ENCODE data around the gene CTLA4.
"Not testable (repeated sequence)": the region's sequence is repeated elsewhere in the genome, so short reads cannot be mapped to it uniquely, and the experiment has no call there.

The CTLA4 gene

DNA sequence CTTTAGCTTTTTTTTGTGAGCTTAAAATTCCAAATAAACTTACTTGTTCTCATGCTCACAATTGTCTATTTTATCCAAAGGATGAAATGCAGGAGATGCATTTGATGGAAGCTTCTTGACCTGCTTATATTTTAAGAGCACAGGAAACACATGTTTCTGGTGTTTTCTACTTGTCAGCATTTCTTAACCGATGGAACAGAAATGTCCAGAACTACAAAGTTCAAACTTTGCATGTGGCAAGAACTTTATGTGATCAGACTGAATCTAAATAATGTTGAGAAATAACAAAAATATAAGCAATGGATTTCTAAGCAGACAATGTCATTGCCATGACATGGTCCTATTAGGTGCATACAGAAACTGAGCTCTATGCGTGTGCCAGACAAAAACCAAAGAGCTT is 9.9 kb upstream of the CTLA4 start:
- no peak for DNase-seq (ENCODE audit: low spot score)

- DNase-seq (ENCODE audit: low spot score), result no peak
Observed at GRCh38 chr2:203858176-203858575, 9.4 kb upstream of the CTLA4 start.

DNA sequence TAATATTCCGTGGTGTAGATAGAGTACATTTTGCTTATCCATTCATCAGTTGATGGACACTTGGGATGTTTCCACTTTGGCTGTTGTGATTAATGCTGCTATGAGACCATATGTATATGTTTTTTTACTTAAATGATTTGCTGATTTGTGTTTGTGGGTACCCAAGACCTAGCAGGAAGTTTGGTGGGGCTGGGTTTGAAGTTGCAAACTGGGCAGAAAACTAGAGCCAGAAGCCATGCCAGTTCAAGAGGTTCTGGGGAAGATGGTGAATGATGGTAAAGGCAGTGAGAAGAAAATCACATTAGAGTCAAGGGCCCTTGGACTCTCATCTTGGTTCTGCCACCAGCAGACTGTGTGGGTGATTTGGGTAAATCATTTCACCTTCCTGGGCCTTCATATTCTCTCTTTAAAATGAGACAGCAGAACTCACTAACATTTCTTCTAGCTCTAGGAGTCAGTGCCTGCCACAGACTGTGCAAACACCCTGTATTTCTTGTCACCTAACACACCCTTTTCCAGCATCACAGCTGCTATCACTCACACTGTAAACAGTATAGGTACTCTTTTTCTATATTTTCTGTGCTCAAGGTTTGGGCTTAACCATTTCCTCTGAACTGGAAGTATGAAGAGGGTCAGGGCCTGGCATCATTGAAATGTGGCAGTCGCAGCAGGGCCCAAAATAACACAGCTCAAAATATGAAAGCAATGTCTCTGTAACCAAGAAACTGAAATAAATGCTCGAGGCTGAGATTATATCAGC is 8.4 kb upstream of the CTLA4 start:
- no peak for DNase-seq (ENCODE audit: low spot score)

DNA sequence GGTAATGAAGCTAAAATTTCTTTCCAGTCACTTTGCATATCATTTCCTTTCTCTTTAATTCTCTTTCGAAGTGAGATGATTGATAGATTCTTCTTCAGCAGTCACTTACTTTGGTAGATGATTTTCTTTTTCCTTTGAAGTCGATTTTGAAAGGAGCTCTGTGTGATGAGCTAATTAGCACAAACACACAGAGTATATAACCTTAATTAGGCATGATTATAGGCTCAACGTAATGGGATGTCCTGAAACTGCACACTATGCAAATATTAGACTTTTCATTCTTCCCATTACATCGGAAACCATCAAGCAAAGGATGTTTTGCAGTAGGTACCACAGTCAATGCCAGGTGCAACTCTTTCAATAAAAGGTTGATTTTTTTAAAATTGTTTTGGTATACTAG is 6.4 kb upstream of the CTLA4 start:
- DNase-seq (ENCODE audit: low spot score), result no peak

- no peak for DNase-seq (ENCODE audit: low spot score)
Observed at GRCh38 chr2:203861607-203862006, 6.0 kb upstream of the CTLA4 start.

- no peak for DNase-seq (ENCODE audit: low spot score)
Observed at GRCh38 chr2:203869223-203870042, 1.9 kb downstream of the CTLA4 start.

- DNase-seq (ENCODE audit: low spot score), result no peak
Observed at GRCh38 chr2:203870481-203870880, 2.9 kb downstream of the CTLA4 start.

- no peak for DNase-seq (ENCODE audit: low spot score)
Observed at GRCh38 chr2:203870941-203871340, 3.4 kb downstream of the CTLA4 start.

- no peak for DNase-seq (ENCODE audit: low spot score)
Observed at GRCh38 chr2:203871371-203871983, 3.9 kb downstream of the CTLA4 start.

DNA sequence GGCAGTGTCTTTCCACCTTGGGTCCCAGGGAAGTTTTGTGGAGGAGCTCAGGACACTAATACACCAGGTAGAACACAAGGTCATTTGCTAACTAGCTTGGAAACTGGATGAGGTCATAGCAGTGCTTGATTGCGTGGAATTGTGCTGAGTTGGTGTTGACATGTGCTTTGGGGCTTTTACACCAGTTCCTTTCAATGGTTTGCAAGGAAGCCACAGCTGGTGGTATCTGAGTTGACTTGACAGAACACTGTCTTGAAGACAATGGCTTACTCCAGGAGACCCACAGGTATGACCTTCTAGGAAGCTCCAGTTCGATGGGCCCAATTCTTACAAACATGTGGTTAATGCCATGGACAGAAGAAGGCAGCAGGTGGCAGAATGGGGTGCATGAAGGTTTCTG is 5.9 kb downstream of the CTLA4 start:
- DNase-seq (ENCODE audit: low spot score), result no peak

DNA sequence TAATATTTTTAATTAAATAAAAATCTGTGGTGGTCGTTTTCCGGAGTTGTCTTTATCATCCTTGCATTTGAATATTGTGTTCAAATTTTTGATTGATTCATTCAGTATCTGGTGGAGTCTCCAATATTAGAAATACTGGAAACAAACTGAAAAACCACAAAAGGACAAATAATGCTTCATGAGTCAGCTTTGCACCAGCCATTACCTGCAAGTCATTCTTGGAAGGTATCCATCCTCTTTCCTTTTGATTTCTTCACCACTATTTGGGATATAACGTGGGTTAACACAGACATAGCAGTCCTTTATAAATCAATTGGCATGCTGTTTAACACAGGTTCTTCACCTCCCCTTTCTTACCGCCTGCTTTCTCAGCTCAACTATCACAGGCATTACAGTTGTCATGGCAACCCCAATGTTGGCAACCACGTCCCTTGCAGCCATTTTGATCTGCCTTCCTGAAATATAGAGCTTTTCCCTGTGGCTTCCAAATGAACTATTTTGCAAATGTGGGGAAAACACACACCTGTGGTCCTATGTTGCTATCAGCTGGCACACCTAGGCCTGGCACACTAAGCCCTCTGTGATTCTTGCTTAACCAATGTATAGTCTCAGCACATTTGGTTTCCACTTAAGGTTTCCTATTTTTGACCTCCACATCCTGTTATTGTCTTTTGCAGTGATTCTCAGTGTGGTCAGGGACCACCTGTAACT is 6.5 kb downstream of the CTLA4 start:
- DNase-seq (ENCODE audit: low spot score), result no peak

- no peak for DNase-seq (ENCODE audit: low spot score)
Observed at GRCh38 chr2:203875471-203875870, 7.9 kb downstream of the CTLA4 start.

DNA sequence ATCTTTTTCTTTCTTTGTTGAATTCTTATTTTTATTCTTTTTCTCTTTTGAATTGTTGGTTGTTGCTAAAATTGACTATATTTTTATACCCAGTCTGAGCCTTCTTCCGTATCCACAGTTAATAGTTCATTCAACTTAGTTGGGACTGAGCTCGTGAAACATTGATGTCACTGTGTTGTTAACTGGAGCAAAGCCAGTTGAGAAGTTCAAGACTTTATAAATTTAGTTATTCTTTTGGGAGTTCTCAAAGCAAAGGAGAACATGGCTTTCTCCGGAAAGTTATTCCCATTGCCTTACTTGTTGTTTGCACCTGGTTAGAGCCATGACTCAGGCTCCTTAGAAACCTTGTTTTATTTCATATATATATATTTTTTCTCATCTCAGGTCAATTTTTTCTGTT is 8.8 kb downstream of the CTLA4 start:
- no peak for DNase-seq (ENCODE audit: low spot score)

- no peak for DNase-seq (ENCODE audit: low spot score)
Observed at GRCh38 chr2:203878063-203878462, 10.5 kb downstream of the CTLA4 start.

DNA sequence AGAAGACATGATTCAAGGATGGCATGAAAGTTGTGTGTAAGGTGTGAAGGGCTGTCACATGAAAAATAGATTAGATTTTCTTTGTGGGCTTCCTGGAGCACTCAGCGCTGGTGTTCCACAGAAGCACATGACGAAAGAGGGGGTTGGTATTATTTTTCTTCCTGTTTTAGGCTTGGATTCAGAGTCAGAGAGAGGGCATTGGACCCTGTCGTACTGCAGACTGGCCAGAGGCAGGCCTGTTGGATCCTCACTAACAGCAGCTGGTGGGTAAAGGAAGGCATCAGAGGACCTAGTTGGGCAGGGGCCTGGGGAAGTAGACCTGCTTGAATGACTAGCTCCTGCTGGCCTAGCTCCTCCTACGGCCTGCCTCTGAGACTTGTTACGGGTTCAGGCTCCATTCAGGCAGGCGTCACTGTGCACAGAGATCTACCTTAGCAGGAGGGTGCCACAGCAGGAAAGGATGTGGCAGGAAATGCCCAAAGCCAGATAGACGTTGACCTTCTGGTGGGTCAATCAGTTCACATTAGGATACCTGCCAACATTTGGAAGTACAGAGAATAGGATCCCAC is 13.1 kb downstream of the CTLA4 start:
- no peak for DNase-seq (ENCODE audit: low spot score)

GRCh38 chr2:203881185-203881584 is 13.6 kb downstream of the CTLA4 start:
- not testable (repeated sequence) for DNase-seq (ENCODE audit: low spot score)

DNA sequence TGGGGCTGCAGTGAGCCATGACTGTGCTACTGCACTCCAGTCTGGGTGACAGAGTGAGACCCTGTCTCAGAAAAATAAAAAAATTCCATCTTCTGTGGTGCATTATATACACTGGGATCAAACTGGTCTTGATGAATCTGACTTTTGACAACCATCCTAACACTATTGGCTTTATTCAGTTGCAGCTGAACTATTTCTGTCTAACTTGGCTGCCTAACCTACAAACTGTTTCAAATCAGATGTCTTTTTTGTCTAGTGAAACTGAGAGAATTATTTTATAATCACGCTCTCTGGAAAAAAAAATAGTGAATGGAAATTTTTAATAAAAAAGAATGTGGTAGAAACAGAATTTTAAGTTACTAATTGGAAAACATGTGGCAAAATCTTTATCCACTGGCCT is 15.0 kb downstream of the CTLA4 start:
- no peak for DNase-seq (ENCODE audit: low spot score)

GRCh38 chr2:203886661-203887151 is 19.1 kb downstream of the CTLA4 start:
- DNase-seq (ENCODE audit: low spot score), result no peak

- no peak for DNase-seq (ENCODE audit: low spot score)
Observed at GRCh38 chr2:203887677-203888076, 20.1 kb downstream of the CTLA4 start.

- no peak for DNase-seq (ENCODE audit: low spot score)
Observed at GRCh38 chr2:203889542-203889941, 22.0 kb downstream of the CTLA4 start.

DNA sequence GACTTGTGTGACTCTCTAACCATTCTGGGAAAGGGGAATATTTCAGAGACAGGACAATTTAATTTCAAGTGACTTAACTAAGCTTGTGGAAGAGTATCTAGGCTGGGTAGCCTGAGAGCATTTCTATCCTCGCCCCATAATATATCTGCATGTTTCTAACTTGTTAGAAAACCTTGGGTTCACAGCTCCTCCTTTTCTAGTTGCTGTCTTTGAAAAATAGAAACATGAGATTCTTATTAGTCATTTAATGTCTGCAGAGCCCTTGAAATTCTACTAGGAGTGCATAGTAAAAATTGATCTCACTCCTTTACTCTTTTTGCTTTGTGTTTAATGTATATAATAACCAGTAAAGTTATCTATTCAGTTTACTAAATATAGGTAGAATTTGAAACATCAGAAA is 22.4 kb downstream of the CTLA4 start:
- DNase-seq (ENCODE audit: low spot score), result no peak

GRCh38 chr2:203890733-203891132 is 23.2 kb downstream of the CTLA4 start:
- no peak for DNase-seq (ENCODE audit: low spot score)
